Activated CD8-positive, alpha-beta memory T cell treated with anti-CD3 and anti-CD28 coated beads for 1 hour (primary cell): ENCODE results near the gene MIA2.
"Not testable (repeated sequence)": the region's sequence is repeated elsewhere in the genome, so short reads cannot be mapped to it uniquely, and the experiment has no call there.

Experiments
- DNase-seq, 2 donors: peaks; one replicate each; pipeline ENCODE4 v3.0.0-alpha.2; 2020; ENCODE audit warnings: low read depth in 1 of 2; ENCODE audit errors: extremely low read depth in 1 of 2

Gene MIA2

DNA sequence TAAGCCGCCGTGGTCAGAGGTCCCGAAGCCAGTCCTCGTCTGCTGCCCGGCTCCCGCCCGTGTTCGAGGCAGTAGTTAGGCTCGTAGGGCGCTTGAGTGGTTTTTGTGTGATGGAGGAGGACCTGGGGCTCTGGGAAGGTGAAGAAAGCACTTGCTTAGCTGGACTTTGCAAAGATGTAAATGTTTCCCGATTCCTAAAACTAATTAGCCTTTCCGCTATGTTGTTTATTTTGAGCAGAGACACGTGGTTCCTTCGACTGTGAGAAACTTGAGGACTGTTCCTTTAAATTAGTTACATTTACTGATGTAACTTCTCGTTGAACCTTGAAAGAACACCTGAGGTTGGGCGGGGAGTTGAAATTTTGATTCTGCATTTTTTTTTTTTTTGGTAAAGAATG is 33.9 kb downstream of the MIA2 start:
- DNase-seq = no peak

DNA sequence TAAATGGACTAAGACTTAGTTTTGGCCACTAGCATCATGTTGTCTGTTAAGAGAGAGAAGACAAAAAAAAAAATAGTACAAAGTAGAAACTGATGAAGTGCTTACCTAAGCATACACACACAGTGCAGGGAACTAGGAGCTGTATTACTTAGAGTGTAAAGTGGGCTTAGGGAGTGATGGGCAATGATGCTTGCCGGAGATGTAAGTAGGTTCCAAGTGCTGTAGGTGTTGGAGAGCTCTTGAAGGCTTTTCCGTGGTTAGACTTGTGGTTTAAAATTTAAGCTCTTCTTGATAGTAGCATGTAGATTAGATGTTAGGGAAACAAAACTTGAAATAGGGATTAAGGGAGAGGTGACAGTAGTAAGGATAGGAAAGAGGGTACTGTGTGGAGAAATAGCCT is 34.7 kb downstream of the MIA2 start:
- DNase-seq = no peak

DNA sequence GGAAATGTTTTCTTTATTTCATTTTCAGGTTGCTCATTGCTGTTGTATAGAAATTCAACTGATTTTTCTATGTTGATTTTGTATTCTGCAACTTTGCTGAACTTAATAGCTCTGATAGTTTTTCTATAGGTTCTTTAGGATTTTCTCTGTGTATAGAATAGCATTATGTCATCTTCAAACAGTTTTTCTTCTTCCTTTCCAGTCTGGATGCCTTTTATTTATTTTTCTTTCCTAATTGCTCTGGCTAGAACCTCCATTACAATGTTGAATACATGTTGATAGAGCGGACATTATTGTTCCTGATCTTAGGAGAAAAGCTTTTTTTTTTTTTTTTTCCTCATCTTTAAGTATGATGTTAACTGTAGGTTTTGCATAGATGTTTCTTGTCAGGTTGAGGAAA is 39.2 kb downstream of the MIA2 start:
- DNase-seq = no peak

DNA sequence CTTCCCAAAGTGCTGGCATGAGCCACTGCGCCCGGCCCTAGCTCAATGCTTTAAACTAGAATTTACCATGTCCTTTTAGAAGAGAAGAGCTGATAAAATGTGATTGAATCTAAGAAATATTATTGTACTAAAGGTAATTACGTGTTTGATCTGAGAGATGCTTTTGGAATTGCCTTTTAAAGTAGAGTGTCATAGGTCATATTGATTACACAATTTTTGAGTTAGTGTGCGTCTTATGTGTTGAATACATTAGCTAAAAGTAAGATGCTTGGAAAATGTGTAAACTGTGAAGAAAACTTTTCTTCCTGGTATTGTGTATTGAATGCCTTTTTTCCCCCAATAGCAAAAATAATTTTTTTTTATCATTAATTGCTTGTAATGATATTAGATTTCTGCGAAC is 41.7 kb downstream of the MIA2 start:
- DNase-seq = no peak

DNA sequence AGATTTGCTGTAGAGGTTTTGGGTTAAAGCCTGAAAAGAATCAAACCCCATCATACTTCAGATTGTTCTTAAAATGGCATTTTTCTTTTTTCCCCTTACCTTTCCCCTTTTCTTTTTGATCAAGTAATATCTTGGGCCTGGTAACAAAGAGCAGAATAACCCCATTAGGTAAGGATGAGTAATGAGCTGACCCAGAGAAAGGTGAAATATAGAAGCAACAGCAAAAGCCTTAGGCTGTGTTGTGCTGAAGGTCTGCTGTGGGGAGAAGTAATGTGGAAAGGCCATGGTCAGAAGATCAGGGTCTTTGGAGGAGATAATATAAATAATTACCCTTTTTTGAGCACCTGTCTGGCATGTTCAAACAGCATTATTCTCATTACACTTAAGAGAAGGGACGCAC is 42.3 kb downstream of the MIA2 start:
- DNase-seq = no peak

DNA sequence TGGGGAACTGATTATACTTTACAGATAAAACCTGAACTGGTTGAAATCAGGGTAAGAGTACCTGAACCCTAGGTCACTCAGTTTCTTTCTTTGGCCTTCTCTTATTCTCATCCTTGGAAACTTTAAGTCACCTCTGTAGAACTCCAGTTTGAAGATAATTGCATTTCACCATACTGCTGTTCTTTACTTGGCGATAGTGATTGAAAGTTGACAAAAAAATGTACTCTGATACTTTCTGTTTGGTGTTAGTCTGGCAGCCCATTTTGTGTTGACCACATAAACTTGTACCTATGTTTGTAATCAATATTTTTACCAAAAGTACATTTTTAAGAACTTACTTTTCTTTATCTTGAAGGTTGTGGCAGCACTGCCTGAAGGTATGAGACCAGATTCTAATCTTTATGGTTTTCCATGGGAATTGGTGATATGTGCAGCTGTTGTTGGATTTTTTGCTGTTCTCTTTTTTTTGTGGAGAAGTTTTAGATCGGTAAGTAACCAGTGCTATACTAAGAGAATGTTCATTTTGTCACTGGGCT is 42.9 kb downstream of the MIA2 start:
- DNase-seq = no peak

DNA sequence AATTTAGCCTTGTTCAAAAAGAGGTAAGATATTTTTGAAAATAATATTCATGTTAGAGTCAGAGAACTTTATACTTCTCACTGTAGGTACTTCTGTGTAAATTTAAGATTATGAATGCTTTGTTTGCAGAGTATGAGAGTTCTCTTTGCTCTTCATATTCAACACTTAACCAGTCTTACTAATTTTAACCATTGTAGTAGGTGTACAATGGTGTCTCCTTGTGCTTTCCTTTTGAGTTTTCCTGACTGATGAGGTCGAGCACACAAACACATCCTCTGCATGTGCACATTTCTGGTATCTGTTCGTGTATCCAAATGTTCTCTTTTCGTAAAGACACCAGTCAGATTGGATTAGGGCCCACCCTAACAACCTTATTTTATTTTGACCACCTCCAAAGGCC is 45.8 kb downstream of the MIA2 start:
- DNase-seq = no peak

DNA sequence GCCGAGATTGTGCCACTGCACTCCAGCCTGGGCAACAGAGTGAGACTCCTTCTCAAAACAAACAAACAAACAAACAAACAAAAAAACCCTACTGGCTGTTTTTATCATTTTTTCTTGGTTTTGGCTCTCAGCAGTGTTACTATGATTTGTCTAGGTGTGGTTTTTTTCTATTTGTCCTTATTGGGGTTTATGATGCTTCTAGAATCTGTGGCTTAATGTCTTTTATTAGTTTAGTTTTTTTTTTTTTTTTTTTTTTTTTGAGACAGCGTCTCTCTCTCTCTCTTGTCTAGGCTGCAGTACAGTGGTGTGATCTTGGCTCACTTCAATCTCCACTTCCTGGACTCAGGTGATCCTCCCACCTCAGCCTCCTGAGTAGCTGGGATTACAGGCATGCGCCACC is 47.0 kb downstream of the MIA2 start:
- DNase-seq = not testable (repeated sequence)

DNA sequence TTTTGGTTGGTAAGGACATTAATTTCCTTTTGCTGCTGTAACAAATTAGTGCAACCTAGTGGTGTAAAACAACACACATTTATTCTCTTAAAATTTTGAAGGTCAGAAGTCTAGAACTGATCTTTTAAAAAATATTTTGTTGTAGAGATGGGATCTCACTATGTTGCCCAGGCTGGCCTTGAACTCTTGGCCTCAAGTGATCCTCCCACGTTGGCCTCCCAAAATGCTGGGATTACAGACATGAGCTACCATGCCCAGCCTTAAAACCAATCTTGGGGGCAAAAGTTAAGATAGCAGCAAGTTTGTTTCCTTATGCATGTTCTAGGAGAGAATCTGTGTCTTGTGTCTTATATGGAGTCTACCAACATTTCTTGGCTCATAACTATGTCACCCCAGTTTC is 55.8 kb downstream of the MIA2 start:
- DNase-seq = no peak

DNA sequence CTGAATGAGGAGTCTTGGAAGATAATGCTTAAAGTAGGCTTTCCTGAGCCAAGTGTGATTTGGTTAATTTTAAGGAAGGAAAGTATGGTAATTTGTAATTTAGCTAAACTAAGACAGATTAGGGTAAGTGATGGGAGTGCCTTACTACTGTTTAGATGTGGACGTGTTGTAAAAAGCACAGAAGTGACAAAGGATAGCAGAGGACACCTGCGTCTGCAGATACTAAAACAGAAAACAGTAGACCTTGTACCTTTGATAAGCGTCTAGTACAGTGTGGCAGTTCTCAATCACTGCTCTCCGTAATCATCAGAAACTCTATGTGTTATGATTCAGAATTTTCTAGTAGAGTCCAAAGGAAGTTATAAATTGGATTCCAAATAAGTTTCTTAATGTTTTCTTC is 58.0 kb downstream of the MIA2 start:
- no peak for DNase-seq

DNA sequence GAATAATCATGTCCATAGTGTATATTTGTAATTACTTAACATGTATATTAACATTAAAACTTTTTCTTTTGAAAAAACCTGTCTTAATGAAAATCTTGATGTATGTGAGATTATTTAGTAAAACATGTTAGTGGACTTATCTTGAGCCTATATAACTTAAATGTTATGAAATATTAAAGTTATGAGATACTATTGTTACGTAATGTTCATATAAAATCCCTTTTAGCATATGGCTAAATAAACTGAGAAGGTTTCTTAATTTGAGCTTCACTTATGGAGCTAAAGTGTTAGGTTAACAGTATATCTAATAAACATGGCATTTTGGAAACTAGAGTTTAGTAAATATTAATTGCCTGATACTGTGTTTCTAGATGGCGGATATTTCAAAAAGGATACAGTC is 59.9 kb downstream of the MIA2 start:
- no peak for DNase-seq

DNA sequence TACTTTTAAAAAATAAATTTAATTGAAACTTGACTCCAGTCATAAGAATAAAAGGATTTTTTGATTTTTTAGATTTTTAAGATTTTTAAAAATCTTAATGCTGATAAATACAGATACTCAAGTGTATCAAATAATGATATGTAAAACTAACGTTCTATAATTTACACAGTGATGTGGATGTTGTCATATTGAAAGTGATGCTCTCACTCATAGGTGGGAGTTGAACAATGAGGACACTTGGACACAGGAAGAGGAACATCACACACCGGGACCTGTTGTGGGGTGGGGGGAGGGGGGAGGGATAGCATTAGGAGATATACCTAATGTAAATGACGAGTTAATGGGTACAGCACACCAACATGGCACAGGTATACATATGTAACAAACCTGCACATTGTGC is 66.7 kb downstream of the MIA2 start:
- DNase-seq = not testable (repeated sequence)

DNA sequence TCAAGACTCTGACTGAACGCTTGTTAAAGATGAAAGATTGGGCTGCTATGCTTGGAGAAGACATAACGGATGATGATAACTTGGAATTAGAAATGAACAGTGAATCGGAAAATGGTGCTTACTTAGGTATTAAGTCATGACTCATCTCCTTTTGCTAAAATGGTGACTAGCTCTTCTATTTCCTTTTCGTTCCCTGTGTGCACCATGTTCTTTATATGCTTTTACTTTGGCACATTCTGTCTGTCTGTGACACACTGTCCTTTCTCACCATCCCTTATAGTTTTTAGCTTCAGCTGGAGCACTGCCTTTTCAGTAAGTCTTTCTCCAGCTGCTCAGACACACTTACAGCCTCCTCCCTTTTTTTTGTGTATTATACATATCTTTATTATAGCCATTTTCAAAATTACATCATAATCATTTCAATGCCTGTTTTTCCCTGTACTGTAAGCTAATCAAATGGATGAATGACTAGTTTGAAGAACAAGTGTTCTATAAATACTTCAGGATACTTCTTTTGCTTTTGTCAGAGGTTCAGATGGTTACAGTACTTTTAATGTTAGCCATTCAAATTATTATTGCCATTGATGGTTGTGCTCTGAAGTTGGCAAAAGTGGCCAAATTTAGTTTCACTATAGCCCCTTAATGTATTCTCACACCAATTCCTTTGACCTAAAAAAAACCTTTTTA is 68.6 kb downstream of the MIA2 start:
- no peak for DNase-seq

DNA sequence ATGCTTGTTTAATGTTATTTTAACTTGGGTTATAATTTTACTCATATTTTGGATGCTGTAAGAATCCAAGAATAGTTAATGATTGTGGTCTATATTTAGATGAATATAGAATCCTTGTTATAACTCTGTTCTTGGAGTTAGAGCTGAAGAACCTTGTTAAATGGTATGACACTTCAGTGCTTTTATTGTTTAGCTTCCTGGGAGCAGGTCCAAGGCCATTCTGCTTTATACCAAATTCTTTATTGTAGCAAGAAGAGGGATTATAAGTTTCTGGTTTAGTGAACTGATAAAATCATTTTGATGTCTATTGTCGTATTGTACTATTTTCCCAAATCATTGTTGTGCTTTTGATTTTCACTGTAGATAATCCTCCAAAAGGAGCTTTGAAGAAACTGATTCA is 69.4 kb downstream of the MIA2 start:
- no peak for DNase-seq

DNA sequence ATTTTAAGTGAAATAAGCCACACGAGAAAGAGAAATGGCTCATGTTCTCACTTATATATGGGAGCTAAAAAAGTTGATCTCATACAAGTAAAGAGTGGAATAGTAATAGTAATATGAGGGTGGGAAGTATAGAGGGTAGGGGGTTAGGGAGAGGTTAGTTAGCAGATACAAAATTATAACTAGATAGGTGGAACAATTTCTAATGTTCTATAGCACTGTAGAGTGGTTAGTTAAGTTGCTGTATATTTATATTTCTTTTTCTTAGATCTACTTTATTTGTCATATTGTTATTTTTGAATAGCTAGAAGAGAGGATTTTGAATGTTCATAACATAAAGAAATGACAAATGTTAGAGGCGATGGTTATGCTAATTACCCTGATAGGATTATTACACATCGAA is 74.1 kb downstream of the MIA2 start:
- no peak for DNase-seq

DNA sequence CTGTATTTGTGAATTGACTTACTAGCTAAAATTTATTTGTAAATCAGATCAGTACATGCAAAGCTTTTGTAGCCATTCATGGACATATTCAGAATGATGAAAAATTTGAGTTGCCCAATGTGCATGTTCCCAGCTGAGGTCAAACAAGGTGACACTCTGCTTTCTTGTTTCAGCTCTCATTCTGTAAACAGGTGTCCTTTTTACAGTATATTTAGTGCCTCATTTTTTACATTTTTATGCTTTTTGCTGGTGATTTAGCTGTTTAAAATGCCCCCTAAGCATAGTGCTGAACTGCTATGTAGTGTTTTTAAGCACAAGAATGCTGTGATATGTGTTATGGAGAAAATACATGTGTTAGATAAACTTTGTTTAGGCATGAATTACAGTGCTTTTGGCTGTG is 76.3 kb downstream of the MIA2 start:
- DNase-seq = no peak

DNA sequence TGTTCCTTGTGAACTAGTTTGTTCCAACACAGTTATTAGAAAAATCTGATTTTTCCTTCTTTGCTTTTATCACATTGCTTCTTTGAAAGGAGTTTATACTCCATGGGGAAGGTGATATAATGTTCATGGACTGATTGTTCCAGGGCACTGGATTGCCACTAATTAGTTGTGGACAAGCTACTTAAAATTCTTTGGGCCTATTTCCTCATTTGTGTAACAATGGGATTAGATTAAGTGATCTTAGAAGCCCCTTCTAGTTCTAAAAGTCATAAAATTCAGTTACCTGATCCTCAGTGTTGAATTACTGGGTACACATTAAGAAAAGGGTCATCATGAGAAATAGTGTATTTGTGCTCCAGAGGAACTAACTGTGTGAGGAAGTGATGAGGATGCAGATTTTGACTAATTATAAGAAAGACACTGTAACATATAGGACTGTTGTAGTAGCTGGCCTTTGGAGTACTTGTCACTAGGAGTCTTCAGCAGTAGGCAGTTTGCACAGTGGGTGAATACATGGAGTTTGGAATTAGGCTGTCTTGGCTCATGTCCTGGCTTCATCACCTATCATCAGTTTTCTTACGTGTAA is 82.2 kb downstream of the MIA2 start:
- no peak for DNase-seq

DNA sequence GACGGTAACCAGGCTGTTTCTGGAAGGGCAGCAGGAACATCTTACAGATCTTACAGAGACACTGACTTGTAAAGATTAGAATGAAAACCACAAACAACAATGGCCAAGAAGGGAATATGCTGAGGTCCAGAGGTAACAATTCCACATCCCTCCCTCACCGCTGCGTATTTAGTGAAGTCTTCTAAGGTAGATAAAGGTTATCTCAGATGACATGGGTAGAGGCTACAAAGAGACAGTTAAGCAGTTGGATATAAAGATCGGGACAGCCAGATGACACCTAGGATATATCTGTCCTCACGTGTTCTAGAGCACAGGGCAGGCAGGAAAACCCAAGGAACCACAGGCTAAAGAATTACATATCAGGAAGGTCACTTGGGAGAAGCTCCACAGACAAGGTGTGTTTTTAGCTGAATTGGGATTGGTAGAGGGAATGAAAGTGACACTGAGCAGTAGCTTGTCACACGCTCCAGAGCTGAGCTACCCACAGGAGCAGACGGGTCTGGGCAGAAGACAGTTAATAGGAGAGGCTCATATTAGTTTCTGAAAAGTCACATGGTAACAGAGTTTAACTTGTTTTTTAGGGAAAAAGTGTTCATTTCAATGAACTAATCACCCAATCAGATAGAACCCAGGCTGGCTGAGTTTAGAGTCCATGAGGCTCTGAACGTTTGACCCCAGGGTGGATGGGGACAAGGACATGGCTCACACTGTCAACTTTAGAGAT is 83.3 kb downstream of the MIA2 start:
- DNase-seq = no peak

DNA sequence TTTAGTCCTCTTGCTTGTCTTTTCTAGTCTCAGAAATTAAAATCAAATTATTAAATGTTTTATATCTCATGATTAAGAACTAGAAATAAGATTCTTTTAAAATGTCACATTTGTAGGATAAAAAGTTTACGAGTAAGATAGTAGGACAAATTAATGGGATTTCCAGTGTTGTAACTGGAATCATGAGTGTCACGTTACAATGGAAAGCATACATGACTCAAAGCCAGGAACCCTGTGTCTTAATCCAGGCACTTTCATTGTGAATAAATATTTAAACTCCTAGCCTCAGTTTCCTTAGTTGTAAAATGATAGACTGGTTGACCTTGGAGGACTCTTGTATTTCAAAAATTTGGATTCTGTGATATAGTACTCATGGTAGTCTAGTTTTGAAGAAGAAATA is 84.9 kb downstream of the MIA2 start:
- no peak for DNase-seq

DNA sequence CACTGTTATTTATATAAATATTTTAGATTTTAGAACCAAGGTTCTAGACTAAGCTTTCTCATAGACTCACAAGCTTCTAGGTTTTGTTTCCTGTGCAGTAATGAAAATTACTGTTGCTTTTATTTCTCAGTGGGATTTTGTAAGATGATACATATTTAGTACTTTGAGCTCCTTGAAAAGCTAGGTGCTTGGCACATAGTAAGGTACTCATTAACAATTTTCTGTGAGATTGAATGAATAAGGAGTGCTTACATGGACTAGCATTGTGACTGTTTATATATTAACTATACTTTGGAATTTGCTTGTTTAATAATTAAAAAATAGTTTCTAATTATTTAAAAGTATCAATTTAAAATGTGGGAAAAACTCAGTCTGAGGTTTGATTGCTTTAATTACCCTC is 85.7 kb downstream of the MIA2 start:
- DNase-seq = no peak

DNA sequence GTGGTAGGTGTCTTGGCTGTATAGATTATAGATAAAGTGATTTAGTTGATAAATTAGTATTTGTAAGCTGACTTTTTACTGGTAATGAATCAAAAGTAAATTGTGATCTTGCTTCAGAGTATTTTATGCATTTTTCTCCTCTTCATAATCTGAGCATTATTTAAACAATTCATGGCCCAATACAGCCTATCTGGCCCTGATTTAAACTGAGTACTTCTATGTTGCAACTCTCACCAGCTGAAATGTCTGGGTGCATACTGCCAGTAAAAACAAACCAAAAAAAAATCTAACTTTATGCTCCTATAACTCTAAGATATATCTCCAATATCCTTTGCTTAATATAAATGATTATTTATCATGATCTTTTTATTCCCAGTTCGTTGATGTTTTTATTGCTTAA is 86.6 kb downstream of the MIA2 start:
- DNase-seq = no peak

DNA sequence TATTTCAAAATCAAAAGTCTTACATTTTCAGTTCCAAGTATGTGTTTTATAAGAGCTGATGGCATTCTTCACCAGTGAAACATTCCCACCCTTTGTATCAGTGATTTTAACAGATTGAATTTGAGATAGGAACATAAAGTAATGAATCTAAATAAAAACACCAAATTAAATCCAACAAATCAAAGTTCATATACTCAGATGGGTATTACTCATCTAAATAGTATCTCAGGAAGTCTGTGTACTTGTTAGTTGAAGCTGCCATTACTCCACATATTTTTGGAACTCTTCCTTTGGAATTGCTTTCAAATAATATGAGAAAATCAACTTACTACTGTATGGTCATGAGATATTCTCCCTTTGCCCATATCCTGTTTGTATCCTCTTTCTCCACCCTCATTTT is 89.1 kb downstream of the MIA2 start:
- no peak for DNase-seq
